Lung (tissue), 12 donors: ENCODE results near the gene RCBTB2. TPM values are rescaled to one million over a fixed set of nuclear protein-coding genes. Genes with fewer than 3 reads are reported as not detected.

ENCODE experiments used
- ATAC-seq: fragments of 200-7000 bp; cut with Tn5 transposase; one replicate; pipeline ENCODE4 v1.9.1; 2020; ENCODE audit warnings: moderate number of reproducible peaks; ENCODE audit not compliant: insufficient read depth, low FRiP score
- DNase-seq, 3 donors: peaks; one replicate each; pipeline ENCODE4 v3.0.0-alpha.2; 2013 to 2017
- H3K27ac ChIP-seq, 2 donors: one replicate each; pipeline ENCODE4 v1.5.1; 2013; ENCODE audit warnings: mild to moderate bottlenecking in 2 of 2, moderate library complexity in 2 of 2, control low read depth in 1 of 2, inconsistent platforms in 1 of 2, low read depth in 1 of 2, low read length in 1 of 2
- H3K27me3 ChIP-seq, 3 donors: one replicate each; pipeline ENCODE4 v1.5.1; 2013; ENCODE audit warnings: low read length in 2 of 3; ENCODE audit not compliant: control insufficient read depth in 3 of 3, insufficient read depth in 3 of 3
- H3K36me3 ChIP-seq, 4 donors: one replicate each; pipeline ENCODE4 v1.5.1; 2013; ENCODE audit warnings: low read length in 4 of 4, mild to moderate bottlenecking in 1 of 4, moderate library complexity in 1 of 4; ENCODE audit not compliant: control insufficient read depth in 4 of 4, insufficient read depth in 4 of 4
- H3K4me1 ChIP-seq, 5 donors: one replicate each; pipeline ENCODE4 v1.5.1; 2013; ENCODE audit warnings: low read length in 5 of 5, mild to moderate bottlenecking in 2 of 5, moderate library complexity in 1 of 5; ENCODE audit not compliant: control insufficient read depth in 5 of 5, insufficient read depth in 5 of 5
- H3K4me3 ChIP-seq: one replicate; pipeline ENCODE4 v1.5.1; 2013; ENCODE audit warnings: mild to moderate bottlenecking, control low read depth, moderate library complexity
- H3K9ac ChIP-seq, 2 donors: one replicate each; pipeline ENCODE4 v1.5.1; 2013; ENCODE audit warnings: low read length in 2 of 2, control low read depth in 1 of 2; ENCODE audit not compliant: insufficient read depth in 1 of 2
- H3K9me3 ChIP-seq, 4 donors: one replicate each; pipeline ENCODE4 v1.5.1; 2013; ENCODE audit warnings: low read length in 3 of 4, mild to moderate bottlenecking in 1 of 4, moderate library complexity in 1 of 4; ENCODE audit not compliant: control insufficient read depth in 4 of 4, insufficient read depth in 3 of 4
- CTCF ChIP-seq: IDR thresholded peaks from 2 replicates; pipeline ENCODE4 v1.5.1; 2012; ENCODE audit warnings: mild to moderate bottlenecking; ENCODE audit errors: control extremely low read depth, extremely low read depth
- WGBS, 2 donors: extraction: QIAGEN DNeasy Blood & Tissue Kit; methylation state at CpG; one replicate each; pipeline ENCODE4 v1.1.7; 2013; 5-methylcytosine and 5-hydroxymethylcytosine counted together
- polyA plus RNA-seq, 2 donors: library from polyadenylated mRNA; stranded (reverse); fragments of 200-250 nt; gene quantifications; one replicate each; pipeline ENCODE4 v1.2.1, GENCODE V29; 2013
- total RNA-seq, 2 donors: library from RNA; depleted of rRNA in 1 of 2; stranded (reverse); fragments of >200 nt in 1 of 2; gene quantifications; one replicate each; pipeline ENCODE4 v1.2.1, GENCODE V29; 2014 to 2021
- donor health status: control.
- donor health status: control.
- donor health status: Bipolar disorder and iron deficiency.
- donor health status: healthy.
- donor health status: DM: yes; HTN: yes; CAD: no.

The RCBTB2 gene
- total and polyA plus RNA-seq, 4 donors, result 8.5 to 18.4 (median 12.1) TPM

GRCh38 chr13:48496271-48497161 is 36.4 kb downstream of the RCBTB2 start:
- Histone ChIP-seq H3K4me3 (no peak overlapping the region), H3K9ac (no peak overlapping the region), H3K27ac (no peak overlapping the region), H3K36me3 (peaks cover 0 to 10% (median 3%) of the 10 kb centered on the region in 4 donors), H3K27me3 (no peaks in the 10 kb centered on the region), H3K9me3 (no peaks in the 10 kb centered on the region), H3K4me1 (peaks cover 0 to 13% (median 0%) of the 10 kb centered on the region in 5 donors)
- 66 to 75% methylated on average over 7 of the region's 7 CpGs for WGBS, 2 donors
- ATAC-seq, result no peak
- no peak for TF ChIP-seq CTCF
- DNase-seq, result no peak

GRCh38 chr13:48494874-48495273 is 38.0 kb downstream of the RCBTB2 start:
- Histone ChIP-seq H3K36me3 (peaks cover 0 to 10% (median 4%) of the 10 kb centered on the region in 4 donors), H3K4me3 (no peak overlapping the region), H3K27ac (no peak overlapping the region), H3K4me1 (peaks cover 0 to 11% (median 2%) of the 10 kb centered on the region in 5 donors), H3K27me3 (no peaks in the 10 kb centered on the region), H3K9ac (no peak overlapping the region), H3K9me3 (no peaks in the 10 kb centered on the region)
- TF ChIP-seq CTCF, result no peak
- WGBS, 2 donors, result 38 to 54% methylated on average over 1 of the region's 1 CpG
- DNase-seq (no peak), ATAC-seq (no peak)

GRCh38 chr13:48493851-48494250 is 39.0 kb downstream of the RCBTB2 start:
- WGBS, 2 donors, result 53 to 70% methylated on average over 2 of the region's 2 CpGs
- ATAC-seq (no peak), DNase-seq (peak in 1 of 3 donors; percentile 34)
- no peaks in the 10 kb centered on the region for H3K27me3 ChIP-seq
- no peak overlapping the region for H3K4me3 ChIP-seq
- H3K9ac ChIP-seq, result no peak overlapping the region
- H3K9me3 ChIP-seq, result no peaks in the 10 kb centered on the region
- no peak overlapping the region for H3K27ac ChIP-seq
- H3K4me1 ChIP-seq, result peaks cover 0 to 10% (median 2%) of the 10 kb centered on the region in 5 donors
- TF ChIP-seq CTCF, result no peak
- peaks cover 0 to 12% (median 4%) of the 10 kb centered on the region in 4 donors for H3K36me3 ChIP-seq
